Hematopoietic multipotent progenitor cell treated with erythropoietin and hydrocortisone succinate and interleukin-3 and kit ligand, for 8 days (in vitro differentiated cells): ENCODE results near the gene CACNB4.
"Not testable (repeated sequence)": the region's sequence is repeated elsewhere in the genome, so short reads cannot be mapped to it uniquely, and the experiment has no call there.

Experiments used
- DNase-seq: peaks from one replicate; pipeline ENCODE4 v3.0.0-alpha.2; 2015

CACNB4 gene

GRCh38 chr2:151887164-151887563, 211.7 kb downstream of the CACNB4 start:
- no peak for DNase-seq

GRCh38 chr2:151886241-151886640, 212.6 kb downstream of the CACNB4 start:
- DNase-seq, result no peak

GRCh38 chr2:151882786-151883445, 215.9 kb downstream of the CACNB4 start:
- no peak for DNase-seq

DNA sequence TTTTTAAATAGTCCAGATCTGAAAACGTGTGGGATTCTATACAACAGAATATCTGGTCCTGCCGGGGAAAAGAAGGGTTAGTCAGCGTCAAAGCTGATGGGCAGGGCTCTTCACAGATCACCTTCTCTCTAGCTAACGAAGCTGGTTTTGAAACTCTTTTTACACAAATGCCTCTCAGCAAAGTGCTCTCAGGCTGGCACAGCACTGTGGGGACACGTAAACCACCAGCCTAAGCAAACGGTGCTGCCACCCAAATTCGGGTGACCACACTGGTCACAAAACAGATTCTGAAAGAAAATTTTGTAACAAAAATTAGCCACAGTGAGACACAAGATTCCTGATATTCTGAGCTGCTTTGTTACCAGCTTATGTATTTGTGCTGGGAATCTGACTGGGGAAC, 217.5 kb downstream of the CACNB4 start:
- no peak for DNase-seq

DNA sequence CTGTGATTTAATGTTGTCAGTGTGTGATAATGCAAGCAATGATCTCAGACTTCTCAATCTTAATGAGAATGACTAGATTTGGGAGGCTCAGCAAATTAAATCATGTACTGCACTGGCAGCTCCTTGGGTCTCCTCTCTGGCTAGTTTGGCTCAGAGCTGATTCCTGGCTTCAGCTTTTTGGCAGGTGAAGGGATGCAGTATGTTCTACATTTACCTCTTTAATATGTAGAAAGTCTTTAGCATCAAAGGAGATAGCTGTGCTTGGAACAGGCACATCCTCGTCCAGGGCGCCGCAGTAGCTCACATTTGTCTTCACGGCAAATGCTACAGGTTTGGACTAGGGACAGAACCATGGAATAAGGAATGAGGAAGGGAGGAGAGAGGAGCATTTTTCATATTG, 218.3 kb downstream of the CACNB4 start:
- no peak for DNase-seq

DNA sequence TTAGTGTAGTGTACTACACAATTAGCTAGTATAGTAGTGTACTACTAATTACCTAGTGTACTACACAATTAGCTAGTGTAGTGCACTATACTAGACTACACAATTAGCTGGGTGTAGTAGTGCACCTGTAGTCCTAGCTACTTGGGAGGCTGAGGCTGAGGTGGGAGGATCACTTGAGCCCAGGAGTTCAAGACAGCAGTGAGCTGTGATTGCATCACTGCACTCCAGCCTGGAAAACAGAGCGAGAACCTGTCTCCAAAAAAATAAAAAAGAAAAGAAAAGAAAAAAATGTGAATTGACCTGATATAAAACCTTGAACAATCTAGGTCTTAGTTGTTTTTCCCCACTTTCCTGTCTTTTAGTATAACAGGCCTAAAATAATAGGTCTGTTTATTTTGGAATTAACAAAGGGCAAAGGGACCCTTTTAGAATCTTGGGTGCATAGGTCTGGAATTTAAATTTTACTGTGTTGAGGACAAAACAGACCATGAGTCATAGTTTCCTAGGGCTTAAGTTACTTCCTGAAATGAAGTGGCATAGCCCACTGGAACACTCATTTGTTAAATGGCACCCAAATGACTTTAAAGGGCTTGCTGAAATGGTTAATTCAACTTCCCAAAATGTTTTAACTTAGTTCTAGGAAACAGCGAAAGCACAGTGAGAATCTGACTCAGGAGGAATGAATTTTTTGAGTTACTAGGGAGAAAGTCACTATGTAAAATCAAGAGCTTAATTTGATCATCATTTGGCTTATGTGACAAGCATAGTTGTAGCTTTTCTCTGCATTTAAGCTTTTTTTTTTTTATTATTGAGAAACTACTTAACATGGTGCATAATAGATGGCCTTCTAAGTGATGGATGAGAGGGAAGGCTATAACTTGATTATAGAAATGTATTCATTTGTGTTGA, 219.9 kb downstream of the CACNB4 start:
- DNase-seq, result peak; percentile 13

DNA sequence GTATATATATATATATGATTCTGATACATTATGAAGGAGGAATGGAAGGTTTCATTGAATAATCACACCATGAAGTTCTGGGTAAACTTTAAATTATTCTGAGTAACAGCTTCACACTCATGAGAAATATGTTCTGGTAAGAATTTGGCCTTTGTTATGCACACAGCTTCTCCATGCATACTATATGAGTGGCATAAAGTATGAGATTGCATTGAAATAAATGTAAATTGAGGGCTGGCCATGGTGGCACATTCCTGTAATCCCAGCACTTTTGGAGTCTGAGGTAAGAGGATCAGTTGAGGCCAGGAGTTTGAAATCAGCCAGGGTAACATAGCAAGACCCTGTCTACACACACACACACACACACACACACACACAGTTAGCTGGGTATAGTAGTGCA, 220.6 kb downstream of the CACNB4 start:
- DNase-seq, result no peak

- not testable (repeated sequence) for DNase-seq
These were observed 223.2 kb downstream of the CACNB4 start for GRCh38 chr2:151875631-151876030.

- no peak for DNase-seq
These were observed 226.4 kb downstream of the CACNB4 start for GRCh38 chr2:151872463-151872862.

DNA sequence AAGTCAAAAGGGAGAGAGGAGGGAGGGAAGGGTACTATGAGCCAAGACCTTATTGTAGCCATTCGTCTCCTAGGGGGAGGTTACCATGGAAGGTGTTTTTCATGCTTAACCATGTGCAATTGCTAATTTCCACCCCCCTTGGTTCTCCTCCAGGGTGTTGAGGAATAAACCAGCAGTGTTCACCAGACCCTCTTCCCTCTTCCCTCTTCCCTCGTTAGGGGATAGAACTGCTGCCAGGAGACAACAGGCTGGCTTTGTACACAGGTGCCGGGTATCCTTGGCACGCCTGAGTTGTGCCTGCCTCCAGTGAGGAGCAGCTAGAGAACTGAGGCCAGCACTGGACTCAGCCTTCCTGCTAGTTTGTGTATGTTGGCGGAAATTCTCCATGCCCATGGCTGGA, 229.6 kb downstream of the CACNB4 start:
- no peak for DNase-seq

- no peak for DNase-seq
These were observed 236.1 kb downstream of the CACNB4 start for GRCh38 chr2:151862700-151863099.

DNA sequence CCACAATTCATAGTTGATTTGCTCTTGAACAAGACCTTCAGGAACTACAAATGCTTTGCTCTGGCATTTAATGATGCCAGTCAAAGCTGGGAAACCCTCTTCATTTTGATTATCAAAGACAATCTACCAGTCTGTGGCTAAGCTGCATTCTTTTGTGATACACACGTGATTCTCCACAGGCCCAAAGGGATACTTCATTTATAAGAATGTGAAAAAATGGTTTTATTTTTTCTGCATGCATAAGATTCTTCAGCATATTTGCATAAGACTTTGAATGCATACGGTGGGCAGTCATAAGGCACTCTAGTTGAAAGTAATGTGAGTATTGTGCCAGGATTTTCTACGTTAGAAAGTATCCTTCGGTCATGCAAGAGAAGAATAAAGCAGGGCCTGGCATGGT, 237.7 kb downstream of the CACNB4 start:
- DNase-seq, result no peak

DNA sequence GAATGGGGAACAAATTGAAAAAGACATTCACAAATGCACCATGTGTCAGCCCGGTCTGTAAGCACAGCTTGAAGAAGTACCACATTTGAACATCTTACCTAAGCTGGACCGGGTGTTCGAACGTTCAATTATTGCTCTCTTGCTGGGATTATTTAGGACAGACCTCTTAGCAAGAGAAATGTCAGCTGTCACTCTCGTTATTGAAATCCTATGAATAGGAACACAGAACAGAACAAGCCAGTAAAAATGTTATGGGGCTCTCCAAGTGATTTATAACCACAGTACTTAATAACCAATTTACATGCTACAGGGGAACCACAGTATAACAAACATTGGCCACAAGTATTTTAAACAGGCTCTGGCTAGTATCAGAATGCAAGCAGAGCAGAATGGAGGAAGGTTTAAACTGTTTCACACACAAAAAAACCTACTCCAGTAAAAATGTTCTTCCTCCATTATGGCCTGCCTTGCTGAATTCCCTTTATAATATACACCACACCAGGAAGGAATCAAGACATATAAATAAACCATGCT, 238.2 kb downstream of the CACNB4 start:
- DNase-seq, result no peak

- no peak for DNase-seq
These were observed 238.6 kb downstream of the CACNB4 start for GRCh38 chr2:151860210-151860609.

DNA sequence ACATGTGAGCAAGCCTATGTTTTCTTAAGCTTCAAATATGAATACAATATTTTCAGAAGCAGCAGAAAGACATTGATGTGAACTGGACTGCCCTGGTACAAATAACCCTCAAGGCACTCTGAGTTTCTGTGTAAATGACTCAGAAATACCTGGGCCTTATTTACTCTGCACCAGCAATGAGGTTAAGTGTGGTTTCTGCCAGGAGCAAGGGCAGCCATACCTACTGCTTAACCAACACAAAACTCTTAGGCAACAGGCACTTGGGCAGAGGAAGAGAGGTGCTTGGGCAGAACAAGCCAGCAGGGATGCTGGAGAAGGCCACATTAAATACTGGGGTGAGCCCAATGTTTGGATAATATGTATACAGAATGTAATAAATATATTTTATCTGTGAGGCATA, 241.2 kb downstream of the CACNB4 start:
- DNase-seq, result no peak

DNA sequence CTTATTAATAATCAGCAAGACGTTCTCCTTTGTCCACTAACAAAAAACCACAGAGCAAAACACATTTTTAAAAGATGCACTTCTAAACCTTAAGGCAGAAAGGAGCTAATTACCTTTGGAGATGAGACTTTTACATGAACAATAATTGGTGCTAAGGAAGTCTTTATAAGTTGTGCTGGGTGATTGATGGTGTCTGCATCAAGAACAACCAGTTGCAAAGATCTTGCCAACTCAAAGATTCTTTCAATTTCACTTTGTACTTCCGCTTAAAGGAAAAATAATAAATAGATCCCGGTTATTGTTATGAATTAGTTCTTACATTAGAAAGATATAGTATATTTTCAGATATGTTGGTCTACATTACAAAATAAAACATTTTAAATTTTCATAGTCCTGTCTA, 243.7 kb downstream of the CACNB4 start:
- no peak for DNase-seq

DNA sequence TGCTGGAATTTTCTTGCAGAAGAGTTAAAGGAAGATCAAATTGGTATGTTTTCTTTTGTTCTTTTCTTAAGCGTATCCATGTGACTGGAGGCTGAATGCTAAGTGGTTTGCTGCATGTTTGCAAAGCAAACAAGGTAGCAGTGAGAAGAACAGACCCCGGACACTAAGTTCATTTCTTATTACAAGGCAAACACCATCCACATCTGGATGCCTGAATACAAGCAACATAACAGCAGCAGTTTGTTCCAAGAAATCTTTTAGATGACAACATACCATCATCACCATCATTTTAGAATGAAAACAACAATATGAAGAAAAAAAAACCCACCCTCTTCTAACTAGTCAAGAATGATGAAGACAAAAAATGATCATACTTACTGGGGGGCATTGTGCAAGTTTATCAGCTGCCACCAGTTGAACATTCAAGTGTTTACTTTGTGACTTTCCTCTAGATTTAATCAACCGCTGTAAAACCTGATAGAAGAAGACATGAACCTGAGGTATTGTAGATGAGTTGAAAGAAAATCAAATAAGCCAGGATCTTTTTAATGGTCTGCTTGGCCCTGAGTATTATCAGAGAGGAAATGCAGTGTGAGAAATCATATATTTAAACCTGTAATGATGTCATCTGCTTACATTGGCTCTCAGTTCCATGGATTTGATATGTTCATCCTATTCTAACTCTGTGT, 245.6 kb downstream of the CACNB4 start:
- no peak for DNase-seq

DNA sequence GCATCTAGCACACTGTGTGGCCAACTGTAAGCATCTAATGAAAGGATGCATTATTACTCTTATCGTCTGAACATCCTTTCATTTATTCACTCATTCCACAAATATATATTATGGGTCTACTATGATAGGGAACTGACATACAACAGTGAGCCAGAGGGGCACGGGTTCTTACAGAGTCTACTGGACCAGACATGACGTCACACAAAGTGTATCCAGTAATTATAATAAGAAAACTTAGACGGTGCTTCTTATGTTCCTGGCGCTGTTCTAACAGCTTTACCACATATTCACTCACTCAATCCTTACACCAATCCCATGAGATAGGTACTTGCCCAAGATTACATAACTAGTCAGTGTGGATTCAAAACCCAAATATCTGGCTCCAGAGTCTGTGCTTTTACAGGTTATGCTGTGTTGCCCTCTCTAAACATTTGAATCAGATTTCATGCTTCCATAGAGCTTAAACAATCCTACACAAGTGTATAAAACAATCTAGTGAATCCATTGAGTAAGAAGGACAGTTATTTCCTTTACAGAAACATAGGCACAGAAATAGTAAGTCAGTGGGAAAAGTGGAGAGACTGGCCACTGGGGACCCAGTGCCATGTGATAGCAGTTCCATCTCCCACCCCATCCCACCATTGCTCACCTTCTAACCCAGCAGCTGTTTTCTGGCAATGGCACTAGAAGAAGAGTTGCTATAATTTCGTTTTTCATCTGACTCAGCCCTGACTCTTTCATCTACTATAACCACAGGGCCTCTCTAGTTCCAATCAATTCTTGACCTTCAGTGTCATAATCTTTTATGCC, 246.4 kb downstream of the CACNB4 start:
- DNase-seq, result no peak

DNA sequence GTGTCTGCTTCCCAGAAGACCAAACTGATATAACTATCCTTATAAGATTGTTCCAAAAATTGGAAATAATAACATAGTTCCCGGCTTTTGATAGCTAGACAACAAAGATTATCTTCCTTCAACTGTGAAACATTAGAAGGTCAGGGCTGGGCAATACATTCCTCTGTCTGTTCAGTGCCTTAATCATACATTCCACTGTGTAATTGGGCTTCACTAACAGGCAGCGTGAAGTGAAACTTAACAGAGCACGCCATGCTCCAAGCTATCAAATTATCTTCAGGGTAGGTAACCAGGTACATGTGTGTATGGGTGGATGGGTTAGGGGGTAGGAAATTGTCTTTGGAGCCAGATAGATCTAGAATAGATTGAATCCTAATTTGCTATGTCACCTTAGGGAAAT, 247.1 kb downstream of the CACNB4 start:
- no peak for DNase-seq

GRCh38 chr2:151849413-151850010, 249.3 kb downstream of the CACNB4 start:
- no peak for DNase-seq

DNA sequence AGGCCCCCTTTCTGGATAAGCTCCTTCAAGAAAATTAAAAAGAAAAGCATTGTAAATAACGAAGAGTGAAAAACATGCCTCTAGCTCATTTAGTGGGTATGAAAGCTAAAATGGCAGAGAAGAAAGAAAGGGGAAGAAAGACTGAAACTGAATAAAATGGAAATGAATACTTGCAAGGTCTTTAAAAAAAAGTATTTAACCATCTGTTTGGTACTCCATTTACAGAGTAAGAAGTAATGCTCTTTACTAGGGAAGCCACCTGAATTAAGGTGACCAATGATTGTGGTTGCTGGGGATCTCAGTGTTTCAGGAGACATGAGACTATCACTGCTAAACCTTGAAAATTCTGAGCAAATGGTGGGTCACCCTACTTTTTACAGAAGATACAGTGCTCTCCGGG, 253.0 kb downstream of the CACNB4 start:
- DNase-seq, result no peak

DNA sequence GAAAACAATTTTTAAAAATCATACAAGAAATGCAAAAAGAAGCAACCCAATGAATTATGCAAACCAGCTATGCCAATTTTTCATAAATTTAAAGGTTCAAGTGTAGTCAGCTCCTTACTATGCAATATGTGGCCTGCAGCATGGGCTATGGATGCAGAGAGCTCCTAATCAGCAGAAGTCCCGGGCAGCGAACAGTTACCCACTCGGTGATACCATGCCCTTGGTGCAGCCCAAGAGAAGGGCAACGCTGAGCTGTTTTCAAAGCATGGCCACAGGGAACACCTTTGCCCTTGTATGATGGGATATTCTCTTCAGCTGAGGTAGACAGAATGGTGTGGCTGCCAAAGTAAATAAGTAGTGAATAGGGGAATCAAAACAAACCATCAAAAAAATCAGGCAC, 253.4 kb downstream of the CACNB4 start:
- DNase-seq, result no peak
